ENCODE results near the gene KDM4B. TPM values are rescaled to one million over a fixed set of nuclear protein-coding genes. Genes with fewer than 3 reads are reported as not detected.
A peak's percentile ranks its signal among the peaks of the same experiment; 100 is the strongest.

KDM4B gene
- total RNA-seq, 1 experiment from 2014 or later: 43.7 TPM

GRCh38 chr19:5092481-5092843 is 123.5 kb downstream of the KDM4B start:
- H4K20me1 ChIP-seq (ENCODE audit: control insufficient read depth, insufficient read depth, insufficient read length): no peaks in the 10 kb centered on the region
- no peak overlapping the region for H3K27ac ChIP-seq (ENCODE audit: insufficient read length, low read depth, low read length)
- Mint-ChIP-seq H3K27ac (peak overlapping the region in 2 of 3 experiments; percentile 44 to 94; a peak in 1 of 7 replicates), H3K36me3 (ENCODE audit: insufficient read depth in 1 of 3, low read depth in 3 of 3) (peaks cover 7 to 20% (median 16%) of the 10 kb centered on the region in 3 experiments; a peak in 6 of 7 replicates), H3K4me1 (peaks cover 12 to 42% of the 10 kb centered on the region in 2 experiments), H3K27me3 (ENCODE audit: low read depth) (no peaks in the 10 kb centered on the region), H3K9me3 (no peaks in the 10 kb centered on the region; a peak in 1 of 5 replicates), H3K4me3 (no peak overlapping the region)
- H3K4me2 ChIP-seq (ENCODE audit: insufficient read depth, insufficient read length, low read length): no peak overlapping the region
- no peak overlapping the region for H2BK120ac ChIP-seq (ENCODE audit: low read depth, low read length, poor library complexity, severe bottlenecking)
- no peaks in the 10 kb centered on the region for H3K9me3 ChIP-seq (ENCODE audit: control insufficient read depth, low read depth, low read length)
- WGBS (ENCODE audit: extremely low coverage, insufficient read length, low lambda C conversion rate): no CpG with 5 or more reads among the region's 14 CpGs
- H2AFZ ChIP-seq (ENCODE audit: low read length): no peak overlapping the region
- H3K56ac ChIP-seq (ENCODE audit: insufficient read length, low read depth, low read length): no peak overlapping the region
- H2BK12ac ChIP-seq (ENCODE audit: insufficient read length, low read depth, low read length): no peak overlapping the region
- H2BK15ac ChIP-seq (ENCODE audit: low read depth, low read length): no peak overlapping the region
- no peak overlapping the region for H2BK20ac ChIP-seq (ENCODE audit: low read depth, low read length, poor library complexity, severe bottlenecking)
- H3K4ac ChIP-seq (ENCODE audit: low read depth, low read length): no peak overlapping the region
- no peak overlapping the region for H3T11ph ChIP-seq (ENCODE audit: low read length)
- H3K14ac ChIP-seq (ENCODE audit: insufficient read depth, low read length): no peak overlapping the region
- no peaks in the 10 kb centered on the region for H3K79me1 ChIP-seq (ENCODE audit: insufficient read depth, low read depth, low read length, poor library complexity, severe bottlenecking)
- no peaks in the 10 kb centered on the region for H3K23me2 ChIP-seq (ENCODE audit: insufficient read length, low read depth, low read length, poor library complexity, severe bottlenecking)
- no peak overlapping the region for H2BK5ac ChIP-seq (ENCODE audit: insufficient read length, low read length)
- no peak overlapping the region for H3K18ac ChIP-seq (ENCODE audit: insufficient read length, low read depth, low read length)
- no peaks in the 10 kb centered on the region for H3K27me3 ChIP-seq (ENCODE audit: insufficient read depth, low read length)
- no peak overlapping the region for H2AK5ac ChIP-seq (ENCODE audit: insufficient read length, low read length)
- TF ChIP-seq CTCF (conservative IDR thresholded peaks at IDR 0.05): no peak
- H4K5ac ChIP-seq (ENCODE audit: insufficient read length, low read depth, low read length): no peak overlapping the region
- no peaks in the 10 kb centered on the region for H3K4me1 ChIP-seq (ENCODE audit: insufficient read depth, low read length)
- H3K79me2 ChIP-seq (ENCODE audit: insufficient read depth, low read length): no peaks in the 10 kb centered on the region
- H3K23ac ChIP-seq (ENCODE audit: insufficient read length, low read depth, low read length): no peak overlapping the region
- DNase-seq: no peak
- H4K91ac ChIP-seq (ENCODE audit: insufficient read length, low read depth, low read length): no peak overlapping the region
- H4K8ac ChIP-seq (replicated peaks; ENCODE audit: insufficient read length, low read depth, low read length): no peak overlapping the region
- no peak overlapping the region for H3K9ac ChIP-seq (ENCODE audit: extremely low read depth, insufficient read length, low read length)
